Choroid plexus epithelial cell (primary cell): ENCODE measurements around the gene NHSL1.
A peak's percentile ranks its signal among the peaks of the same experiment; 100 is the strongest.

Experiments
- DNase-seq: peaks from one replicate; pipeline ENCODE4 v3.0.0-alpha.2; 2010; ENCODE audit warnings: low read depth
- H3K4me3 ChIP-seq: 2 replicates; pipeline ENCODE4 v1.5.1; 2011; ENCODE audit warnings: low read depth, mild to moderate bottlenecking, control low read depth, low read length, moderate library complexity
- TF ChIP-seq, protein P1 (sequence below): conservative IDR thresholded peaks from 2 replicates; pipeline ENCODE4 v1.5.1; 2011; ENCODE audit warnings: low read depth, mild to moderate bottlenecking, control low read depth, inconsistent platforms, low read length, moderate library complexity

NHSL1 gene

DNA sequence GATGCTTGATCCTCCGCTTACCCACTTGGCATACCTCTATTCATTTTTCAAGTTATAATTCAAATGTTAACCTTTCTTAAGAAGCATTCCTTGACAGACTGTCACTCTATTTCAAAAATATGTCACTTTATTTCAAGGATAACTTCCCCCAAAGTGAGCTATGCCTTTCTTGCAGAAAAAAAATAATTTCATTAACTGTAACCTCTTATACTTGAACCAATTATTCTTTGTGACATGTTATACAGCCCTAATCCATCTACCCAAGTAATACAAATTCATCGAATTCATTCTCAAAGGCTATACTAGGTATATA is 9.3 kb upstream of the NHSL1 start:
- DNase-seq: no peak
- no peak overlapping the region for H3K4me3 ChIP-seq
- TF ChIP-seq, protein P1, sequence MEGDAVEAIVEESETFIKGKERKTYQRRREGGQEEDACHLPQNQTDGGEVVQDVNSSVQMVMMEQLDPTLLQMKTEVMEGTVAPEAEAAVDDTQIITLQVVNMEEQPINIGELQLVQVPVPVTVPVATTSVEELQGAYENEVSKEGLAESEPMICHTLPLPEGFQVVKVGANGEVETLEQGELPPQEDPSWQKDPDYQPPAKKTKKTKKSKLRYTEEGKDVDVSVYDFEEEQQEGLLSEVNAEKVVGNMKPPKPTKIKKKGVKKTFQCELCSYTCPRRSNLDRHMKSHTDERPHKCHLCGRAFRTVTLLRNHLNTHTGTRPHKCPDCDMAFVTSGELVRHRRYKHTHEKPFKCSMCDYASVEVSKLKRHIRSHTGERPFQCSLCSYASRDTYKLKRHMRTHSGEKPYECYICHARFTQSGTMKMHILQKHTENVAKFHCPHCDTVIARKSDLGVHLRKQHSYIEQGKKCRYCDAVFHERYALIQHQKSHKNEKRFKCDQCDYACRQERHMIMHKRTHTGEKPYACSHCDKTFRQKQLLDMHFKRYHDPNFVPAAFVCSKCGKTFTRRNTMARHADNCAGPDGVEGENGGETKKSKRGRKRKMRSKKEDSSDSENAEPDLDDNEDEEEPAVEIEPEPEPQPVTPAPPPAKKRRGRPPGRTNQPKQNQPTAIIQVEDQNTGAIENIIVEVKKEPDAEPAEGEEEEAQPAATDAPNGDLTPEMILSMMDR: no peak

DNA sequence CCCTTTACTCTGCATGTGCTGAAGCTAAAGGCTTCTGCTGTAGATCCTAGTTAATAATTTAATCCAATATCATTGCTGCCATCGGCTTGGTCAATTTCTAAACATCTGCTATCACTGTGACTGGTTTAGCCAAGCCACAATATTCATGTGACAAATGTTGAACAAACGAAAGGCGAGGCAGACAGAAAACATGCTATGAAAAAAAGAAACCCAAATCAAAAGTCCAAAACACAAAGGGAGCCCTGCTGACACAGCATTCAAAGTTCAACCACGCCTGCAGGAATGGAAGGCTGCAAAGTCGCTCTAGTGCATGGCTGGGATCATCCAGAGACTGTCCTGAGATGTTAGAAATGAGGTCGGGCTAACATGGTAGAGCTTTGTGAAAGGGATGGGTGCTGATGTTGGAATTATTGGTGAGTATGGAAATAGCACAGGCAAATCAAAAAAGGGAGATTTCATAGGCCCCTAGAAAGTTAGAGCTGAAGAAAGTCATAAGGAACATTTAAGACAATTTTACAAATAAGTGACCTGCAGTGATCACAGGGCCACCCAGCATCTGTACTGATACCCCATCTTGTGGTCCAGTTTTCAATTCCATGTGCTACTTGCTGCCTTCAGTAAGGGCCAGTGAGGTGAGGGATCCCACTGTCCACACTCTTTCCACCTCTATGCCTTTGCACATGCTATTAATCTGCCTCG is 8.8 kb upstream of the NHSL1 start:
- TF ChIP-seq, protein P1: no peak
- DNase-seq: no peak
- H3K4me3 ChIP-seq: no peak overlapping the region

DNA sequence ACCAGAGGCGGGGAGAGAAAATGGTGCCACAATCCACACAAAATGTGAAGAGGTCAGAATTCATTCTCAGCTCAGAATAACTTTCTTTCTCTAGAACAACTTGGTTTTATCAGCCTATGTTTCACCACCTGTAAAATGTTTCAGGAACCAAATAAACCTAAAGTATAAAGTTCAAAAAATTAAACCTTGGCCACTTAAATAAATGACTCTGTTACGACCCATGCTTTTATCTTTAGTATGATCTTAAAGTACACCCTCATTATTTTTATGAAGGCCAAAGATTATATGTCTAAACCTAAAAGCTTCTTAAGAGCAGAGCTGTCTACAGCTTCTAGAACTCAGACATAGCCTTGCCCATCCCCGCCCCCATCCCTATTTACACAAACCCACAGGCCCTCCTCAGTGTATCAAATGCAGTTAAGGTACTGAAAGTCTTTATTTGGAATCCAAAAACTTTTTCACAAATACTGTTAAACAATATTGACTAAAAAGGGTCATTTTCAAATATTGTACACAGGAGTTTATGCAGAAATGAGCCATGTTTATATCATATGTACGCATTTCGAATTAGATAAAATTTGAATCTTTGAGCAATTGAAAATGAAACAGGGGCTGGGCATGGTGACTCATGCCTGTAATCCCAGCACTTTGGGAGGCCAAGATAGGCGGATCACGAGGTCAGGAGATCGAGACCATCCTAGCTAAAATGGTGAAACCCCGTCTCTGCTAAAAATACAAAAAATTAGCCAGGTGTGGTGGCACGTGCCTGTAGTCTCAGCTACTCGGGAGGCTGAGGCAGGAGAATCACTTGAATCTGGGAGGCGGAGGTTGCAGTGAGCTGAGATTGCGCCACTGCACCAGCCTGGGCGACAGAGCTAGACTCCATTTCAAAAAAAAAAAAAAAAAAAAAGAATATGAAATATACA is 5.7 kb upstream of the NHSL1 start:
- TF ChIP-seq, protein P1: no peak
- H3K4me3 ChIP-seq: no peak overlapping the region
- DNase-seq: no peak

DNA sequence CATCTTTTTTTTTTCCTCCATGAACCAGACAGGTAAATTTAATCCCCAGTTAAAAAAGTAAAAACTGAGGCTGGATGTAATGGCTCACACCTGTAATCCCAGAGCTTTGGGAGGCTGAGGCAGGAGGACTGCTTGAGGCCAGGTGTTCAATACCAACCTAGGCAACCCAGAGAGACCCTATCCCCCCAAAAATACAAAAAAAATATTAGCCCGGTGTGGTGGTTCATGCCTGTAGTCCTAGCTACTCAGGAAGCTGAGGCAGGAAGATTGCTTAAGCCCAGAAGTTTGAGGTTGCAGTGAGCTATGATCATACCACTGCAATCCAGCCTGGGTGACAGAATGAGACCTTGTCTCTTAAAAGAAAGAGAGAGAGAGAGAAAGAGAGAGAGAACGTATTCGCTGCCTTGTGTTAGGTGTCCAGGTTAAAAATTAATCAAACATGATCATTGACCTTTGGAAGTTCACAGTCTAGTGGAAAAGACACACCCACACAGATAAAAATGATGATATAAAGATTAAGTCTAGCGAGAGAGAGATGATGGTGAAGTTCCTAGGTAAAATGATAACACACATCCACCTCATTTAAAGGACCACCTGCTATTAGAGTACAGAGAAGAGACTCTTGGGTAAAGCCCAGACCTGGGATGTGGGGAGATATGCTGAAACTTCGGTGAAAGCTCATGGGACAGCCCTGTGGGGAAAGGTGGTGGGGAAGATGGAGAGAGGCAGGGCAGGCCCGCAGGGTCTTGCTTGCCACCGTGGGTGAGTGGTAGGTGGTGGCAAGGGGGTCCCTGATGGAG is 4.8 kb upstream of the NHSL1 start:
- DNase-seq: peak; percentile 33
- no peak overlapping the region for H3K4me3 ChIP-seq
- TF ChIP-seq, protein P1: no peak

DNA sequence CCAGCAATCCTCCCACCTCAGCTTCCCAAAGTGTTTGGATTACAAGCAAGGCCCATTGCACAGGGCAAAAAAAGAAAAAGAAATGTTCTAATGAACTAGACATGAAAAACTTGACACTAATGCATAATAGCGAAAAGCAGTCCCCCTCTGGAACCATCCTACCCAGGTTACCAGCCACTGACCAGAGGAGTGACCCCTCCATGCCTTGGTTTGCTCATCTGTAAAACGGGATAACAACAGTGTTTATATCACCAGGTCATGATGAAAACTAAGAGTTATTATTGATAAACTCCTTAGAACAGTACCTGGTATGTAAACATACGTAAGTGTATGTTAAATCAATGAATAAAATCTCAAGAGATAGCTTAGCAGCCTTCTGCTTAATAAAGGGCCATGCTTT is 3.3 kb upstream of the NHSL1 start:
- TF ChIP-seq, protein P1: no peak
- no peak for DNase-seq

DNA sequence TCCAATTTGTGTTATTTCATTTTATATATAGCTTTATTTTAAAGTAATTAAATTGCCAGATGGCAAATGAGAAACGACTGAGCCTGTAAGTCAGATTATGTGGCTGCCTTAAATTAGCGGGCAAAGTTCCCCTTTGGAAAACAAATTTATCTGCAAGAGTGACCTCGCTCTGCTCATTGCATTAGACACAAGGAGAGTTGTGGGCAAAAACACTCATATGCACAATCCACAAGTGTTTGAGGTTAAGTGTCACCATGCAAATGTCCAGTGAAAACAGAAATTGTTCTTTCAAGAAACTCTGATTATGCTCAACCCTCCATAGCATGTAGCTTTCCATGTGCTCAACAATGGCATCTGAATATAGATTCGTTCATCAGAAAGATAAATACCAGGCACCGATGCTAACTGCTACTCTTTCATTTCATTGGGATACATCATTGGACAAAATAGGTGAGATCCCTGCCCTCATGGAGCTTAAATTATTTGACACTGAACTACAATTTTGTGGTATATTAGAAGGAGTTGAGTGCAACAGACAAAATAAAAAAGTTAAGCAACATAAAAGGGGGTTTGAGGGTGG is 1.7 kb upstream of the NHSL1 start:
- peak; percentile 24 for DNase-seq
- no peak overlapping the region for H3K4me3 ChIP-seq
- TF ChIP-seq, protein P1: no peak

More for the DNA sequence above, 3.3 kb upstream of the NHSL1 start:
- H3K4me3 ChIP-seq: no peak overlapping the region
